ENCODE data around the gene VTN. TPM values are rescaled to one million over a fixed set of nuclear protein-coding genes. Genes with fewer than 3 reads are reported as not detected.

VTN gene
- total RNA-seq, 1 donor from 2014 or later: 128 TPM

DNA sequence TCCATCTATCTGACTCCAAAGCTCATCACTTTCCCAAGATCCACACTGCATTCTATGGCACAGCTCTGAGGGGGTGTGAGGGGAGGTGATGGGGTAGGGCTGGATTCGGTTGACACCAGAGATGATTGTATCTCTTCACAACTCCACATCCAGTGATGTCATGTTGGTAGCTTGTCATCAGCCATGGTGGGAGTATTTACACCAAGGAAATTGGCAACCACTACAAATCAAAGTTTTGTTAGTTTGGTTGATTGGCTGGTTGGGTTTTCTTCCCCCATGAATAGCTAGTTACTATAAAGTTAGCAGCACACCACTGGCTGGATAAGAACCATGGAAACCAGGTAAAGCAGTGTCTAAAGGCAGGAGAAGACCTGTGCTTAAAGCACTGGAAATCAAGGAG is 20.9 kb upstream of the VTN start:
- Mint-ChIP-seq H3K27ac (no peak overlapping the region), H3K4me3 (ENCODE audit: low read depth) (no peak overlapping the region)

DNA sequence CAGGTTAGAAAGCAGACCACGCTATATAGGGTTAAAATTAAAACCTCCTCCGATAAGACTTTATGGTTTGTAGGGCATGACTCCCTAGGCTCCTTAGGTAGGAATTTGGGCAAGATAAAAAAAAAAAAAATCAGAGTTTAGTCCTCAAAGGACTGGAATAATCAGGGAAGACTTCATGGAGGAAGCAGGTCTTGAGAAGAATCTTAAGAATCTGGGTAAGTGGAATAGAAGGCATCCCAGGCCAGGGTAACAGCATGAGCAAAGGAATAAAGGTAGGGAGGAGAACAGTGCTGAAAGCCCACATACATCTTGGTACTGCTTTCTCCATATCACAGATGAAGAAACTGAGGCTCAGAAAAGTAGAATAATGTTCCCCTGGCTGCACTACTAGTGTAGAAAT is 20.5 kb upstream of the VTN start:
- H3K4me3 Mint-ChIP-seq (ENCODE audit: low read depth): no peak overlapping the region
- H3K9me3 Mint-ChIP-seq (ENCODE audit: low read depth): no peaks in the 10 kb centered on the region
- TF ChIP-seq, protein P1, sequence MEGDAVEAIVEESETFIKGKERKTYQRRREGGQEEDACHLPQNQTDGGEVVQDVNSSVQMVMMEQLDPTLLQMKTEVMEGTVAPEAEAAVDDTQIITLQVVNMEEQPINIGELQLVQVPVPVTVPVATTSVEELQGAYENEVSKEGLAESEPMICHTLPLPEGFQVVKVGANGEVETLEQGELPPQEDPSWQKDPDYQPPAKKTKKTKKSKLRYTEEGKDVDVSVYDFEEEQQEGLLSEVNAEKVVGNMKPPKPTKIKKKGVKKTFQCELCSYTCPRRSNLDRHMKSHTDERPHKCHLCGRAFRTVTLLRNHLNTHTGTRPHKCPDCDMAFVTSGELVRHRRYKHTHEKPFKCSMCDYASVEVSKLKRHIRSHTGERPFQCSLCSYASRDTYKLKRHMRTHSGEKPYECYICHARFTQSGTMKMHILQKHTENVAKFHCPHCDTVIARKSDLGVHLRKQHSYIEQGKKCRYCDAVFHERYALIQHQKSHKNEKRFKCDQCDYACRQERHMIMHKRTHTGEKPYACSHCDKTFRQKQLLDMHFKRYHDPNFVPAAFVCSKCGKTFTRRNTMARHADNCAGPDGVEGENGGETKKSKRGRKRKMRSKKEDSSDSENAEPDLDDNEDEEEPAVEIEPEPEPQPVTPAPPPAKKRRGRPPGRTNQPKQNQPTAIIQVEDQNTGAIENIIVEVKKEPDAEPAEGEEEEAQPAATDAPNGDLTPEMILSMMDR (IDR thresholded peaks at IDR 0.05; ENCODE audit: unreplicated experiment): no peak
- peaks cover 12% of the 10 kb centered on the region for H3K27me3 Mint-ChIP-seq
- no peak for DNase-seq (ENCODE audit: low spot score, unreplicated experiment)
- H3K27ac Mint-ChIP-seq: no peak overlapping the region
- peaks cover 15% of the 10 kb centered on the region for H3K36me3 Mint-ChIP-seq (ENCODE audit: insufficient read depth)
- peaks cover 8% of the 10 kb centered on the region for H3K4me1 Mint-ChIP-seq (ENCODE audit: low read depth)

More for the DNA sequence above, 20.9 kb upstream of the VTN start:
- Mint-ChIP-seq H3K27me3 (peaks cover 9% of the 10 kb centered on the region), H3K4me1 (ENCODE audit: low read depth) (peaks cover 8% of the 10 kb centered on the region), H3K36me3 (ENCODE audit: insufficient read depth) (peaks cover 15% of the 10 kb centered on the region), H3K9me3 (ENCODE audit: low read depth) (no peaks in the 10 kb centered on the region)
- DNase-seq (ENCODE audit: low spot score, unreplicated experiment): no peak
- TF ChIP-seq, protein P1 (IDR thresholded peaks at IDR 0.05; ENCODE audit: unreplicated experiment): no peak

DNA sequence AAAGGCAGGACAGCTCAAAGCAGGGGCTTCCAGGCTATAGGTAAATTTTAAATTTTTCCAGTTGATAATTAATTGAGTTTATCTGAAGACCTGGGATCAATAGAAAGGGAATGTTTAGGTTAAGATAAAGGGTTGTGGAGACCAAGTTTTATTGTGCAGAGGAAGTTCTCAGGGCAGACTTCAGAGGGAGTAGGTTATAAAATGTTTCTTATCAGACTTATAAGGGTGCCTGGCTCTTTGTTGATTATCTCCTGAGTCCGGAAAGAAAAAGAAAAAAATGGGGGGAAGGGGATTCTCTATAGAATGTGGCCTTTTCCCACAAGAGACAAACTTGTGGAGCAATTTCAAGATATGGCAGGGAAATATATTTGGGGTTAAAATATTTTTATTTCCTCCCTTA is 20.0 kb upstream of the VTN start:
- Mint-ChIP-seq H3K27me3 (peaks cover 16% of the 10 kb centered on the region), H3K4me1 (ENCODE audit: low read depth) (peaks cover 8% of the 10 kb centered on the region), H3K9me3 (ENCODE audit: low read depth) (no peaks in the 10 kb centered on the region), H3K27ac (no peak overlapping the region), H3K36me3 (ENCODE audit: insufficient read depth) (peaks cover 15% of the 10 kb centered on the region), H3K4me3 (ENCODE audit: low read depth) (no peak overlapping the region)
- no peak for DNase-seq (ENCODE audit: low spot score, unreplicated experiment)
- TF ChIP-seq, protein P1 (IDR thresholded peaks at IDR 0.05; ENCODE audit: unreplicated experiment): no peak

DNA sequence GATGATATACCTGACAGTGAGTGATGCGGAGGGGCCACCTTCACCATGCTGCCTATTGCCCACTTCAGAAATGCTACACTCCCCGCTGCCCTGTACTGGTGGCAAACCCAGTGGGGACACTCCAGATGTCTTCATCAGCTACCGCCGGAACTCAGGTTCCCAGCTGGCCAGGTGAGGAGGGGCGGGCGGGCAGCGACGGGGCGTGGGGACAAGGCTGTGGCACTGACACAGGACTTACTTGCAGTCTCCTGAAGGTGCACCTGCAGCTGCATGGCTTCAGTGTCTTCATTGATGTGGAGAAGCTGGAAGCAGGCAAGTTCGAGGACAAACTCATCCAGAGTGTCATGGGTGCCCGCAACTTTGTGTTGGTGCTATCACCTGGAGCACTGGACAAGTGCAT is 18.0 kb upstream of the VTN start:
- Mint-ChIP-seq H3K4me3 (ENCODE audit: low read depth) (no peak overlapping the region), H3K4me1 (ENCODE audit: low read depth) (peaks cover 14% of the 10 kb centered on the region), H3K27ac (no peak overlapping the region), H3K27me3 (peaks cover 36% of the 10 kb centered on the region), H3K36me3 (ENCODE audit: insufficient read depth) (peaks cover 12% of the 10 kb centered on the region), H3K9me3 (ENCODE audit: low read depth) (no peaks in the 10 kb centered on the region)
- no peak for DNase-seq (ENCODE audit: low spot score, unreplicated experiment)
- TF ChIP-seq, protein P1 (IDR thresholded peaks at IDR 0.05; ENCODE audit: unreplicated experiment): no peak

DNA sequence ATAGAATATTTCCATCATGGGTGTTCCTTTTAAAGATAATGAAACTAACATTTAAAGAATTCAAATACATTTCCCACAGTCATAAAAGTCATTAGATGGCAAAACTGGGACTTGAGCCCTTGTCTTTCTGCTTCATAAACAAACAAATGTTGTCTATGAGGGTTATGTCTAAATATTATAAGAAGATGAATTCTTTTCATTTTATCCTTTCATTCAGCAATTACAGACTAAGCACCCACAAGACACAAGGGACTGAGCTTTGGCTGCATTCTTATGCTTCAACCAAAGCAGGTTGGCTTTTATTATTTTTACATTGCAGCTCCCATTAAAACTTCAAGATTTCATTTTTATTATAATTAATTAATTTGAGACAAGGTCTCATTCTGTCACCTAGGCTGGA is 16.3 kb upstream of the VTN start:
- no peak overlapping the region for H3K27ac Mint-ChIP-seq
- H3K9me3 Mint-ChIP-seq (ENCODE audit: low read depth): no peaks in the 10 kb centered on the region
- DNase-seq (ENCODE audit: low spot score, unreplicated experiment): no peak
- H3K27me3 Mint-ChIP-seq: peaks cover 52% of the 10 kb centered on the region
- TF ChIP-seq, protein P1 (IDR thresholded peaks at IDR 0.05; ENCODE audit: unreplicated experiment): no peak
- H3K4me3 Mint-ChIP-seq (ENCODE audit: low read depth): no peak overlapping the region
- H3K4me1 Mint-ChIP-seq (ENCODE audit: low read depth): peaks cover 14% of the 10 kb centered on the region
- peaks cover 14% of the 10 kb centered on the region for H3K36me3 Mint-ChIP-seq (ENCODE audit: insufficient read depth)
